T-helper 1 cell treated with Interleukin-12 subunit alpha and Interleukin-12 subunit beta and Interleukin-4 antibody, amounts not matched to agents 30 ng/mL and 1 ng/mL, for 36 hours (primary cell): ENCODE data around the gene ZNF202. TPM values are rescaled to one million over a fixed set of nuclear protein-coding genes. Genes with fewer than 3 reads are reported as not detected.

Experiments used
- intact Hi-C: fragments of 100-400 bp; cut with micrococcal nuclease; formaldehyde crosslinking; loops from one replicate; pipeline ENCODE4 v1.15.1; 2024
- total RNA-seq: library from RNA; stranded (reverse); gene quantifications from 2 replicates; pipeline ENCODE4 v1.2.3, GENCODE V29; 2022

The ZNF202 gene
- total RNA-seq: 16.5 and 20.7 TPM in 2 replicates

DNA sequence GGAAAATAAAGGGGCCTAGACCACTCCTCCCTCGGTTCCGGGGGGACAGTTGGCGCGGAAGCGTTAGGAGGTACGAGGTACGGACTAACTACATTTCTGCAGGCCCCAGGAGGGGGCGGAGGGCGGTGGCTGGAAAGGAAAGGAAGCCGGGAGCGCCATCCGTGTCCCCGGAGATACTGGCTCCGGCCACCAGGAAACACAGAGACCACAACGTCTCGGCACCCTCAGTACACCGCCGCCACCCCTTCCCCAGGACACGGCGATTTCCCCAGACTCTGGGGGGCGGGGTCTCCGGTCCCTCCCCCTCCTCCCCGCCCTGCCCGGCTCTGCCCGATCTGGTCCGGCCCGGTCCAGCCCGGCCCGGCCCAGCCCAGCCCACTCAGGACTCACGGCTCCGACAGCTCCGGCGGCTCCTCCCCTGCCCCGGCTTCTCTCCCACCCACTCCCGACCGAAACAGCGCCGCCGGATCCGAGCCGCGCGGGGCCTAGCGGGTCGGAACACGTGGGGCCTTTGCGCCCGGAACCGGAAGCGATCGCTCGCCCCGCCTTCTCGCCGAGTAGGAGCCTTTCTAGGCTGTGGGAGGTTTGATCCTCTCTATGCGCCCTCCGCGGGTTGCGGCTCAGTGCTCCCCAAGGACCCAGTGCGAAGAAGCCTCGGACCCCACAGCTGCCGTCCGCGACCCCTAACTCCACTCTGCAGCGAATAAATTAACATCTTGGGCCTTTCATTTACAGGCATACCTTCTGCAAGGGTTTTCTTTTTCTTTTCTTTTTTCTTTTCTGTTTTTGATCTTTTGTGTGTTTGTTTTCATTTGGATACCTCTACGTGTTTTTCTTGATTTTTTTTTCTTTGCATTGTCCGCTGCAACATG lies at the start of gene ZNF202:
TSS of gene ZNF202 (minus strand) at position 502 of the 872 bp plus-strand sequence. CDS start 10,772 bp downstream, outside the sequence.
- intact Hi-C loops: loop anchor here (1.0 to 10.0 kb wide), 8 partner anchors 14 to 1213 kb away; partner anchors contain the start of genes CCDC15, HSPA8, SCN3B and TBRG1

DNA sequence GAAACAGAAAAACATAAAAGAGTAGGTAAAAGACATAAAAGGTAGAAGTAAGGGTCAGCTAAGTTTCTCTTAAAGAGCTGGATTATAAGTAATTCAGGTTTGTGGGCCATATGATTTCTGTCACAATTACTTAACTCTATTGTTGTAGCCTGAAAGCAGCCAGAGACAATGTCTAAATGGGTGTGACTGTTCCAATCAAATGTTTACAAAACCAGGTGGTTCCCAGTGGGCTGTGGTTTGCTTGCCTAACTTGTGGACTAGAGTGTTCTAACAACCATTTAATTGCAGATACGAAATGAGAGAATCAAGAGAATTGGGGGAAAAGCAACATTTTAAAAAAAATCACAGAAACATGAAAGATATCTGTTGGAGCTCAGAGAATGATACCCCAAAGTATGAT lies 42.1 kb upstream of the ZNF202 start:
- intact Hi-C loops: no loop called here

DNA sequence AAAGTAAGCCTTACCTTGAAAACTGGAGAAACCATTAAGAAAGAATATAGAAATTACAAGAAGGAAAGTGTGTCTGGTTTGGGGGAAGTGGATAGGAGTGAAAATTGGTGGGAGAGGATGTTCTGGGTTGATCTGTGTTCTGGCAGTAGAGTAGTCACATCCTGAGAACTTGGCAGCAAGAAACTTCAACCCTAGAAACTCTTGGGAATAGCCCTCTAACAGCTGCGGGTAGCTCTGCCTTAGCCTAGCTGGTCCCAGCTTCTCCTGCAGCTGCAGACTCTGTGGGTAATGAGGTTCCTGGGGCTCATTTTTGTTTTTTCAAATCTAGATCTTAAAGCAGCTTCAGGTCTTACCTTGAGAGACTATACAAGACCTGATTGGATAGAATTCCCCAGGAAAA lies 37.1 kb upstream of the ZNF202 start:
- intact Hi-C loops: no loop called here

DNA sequence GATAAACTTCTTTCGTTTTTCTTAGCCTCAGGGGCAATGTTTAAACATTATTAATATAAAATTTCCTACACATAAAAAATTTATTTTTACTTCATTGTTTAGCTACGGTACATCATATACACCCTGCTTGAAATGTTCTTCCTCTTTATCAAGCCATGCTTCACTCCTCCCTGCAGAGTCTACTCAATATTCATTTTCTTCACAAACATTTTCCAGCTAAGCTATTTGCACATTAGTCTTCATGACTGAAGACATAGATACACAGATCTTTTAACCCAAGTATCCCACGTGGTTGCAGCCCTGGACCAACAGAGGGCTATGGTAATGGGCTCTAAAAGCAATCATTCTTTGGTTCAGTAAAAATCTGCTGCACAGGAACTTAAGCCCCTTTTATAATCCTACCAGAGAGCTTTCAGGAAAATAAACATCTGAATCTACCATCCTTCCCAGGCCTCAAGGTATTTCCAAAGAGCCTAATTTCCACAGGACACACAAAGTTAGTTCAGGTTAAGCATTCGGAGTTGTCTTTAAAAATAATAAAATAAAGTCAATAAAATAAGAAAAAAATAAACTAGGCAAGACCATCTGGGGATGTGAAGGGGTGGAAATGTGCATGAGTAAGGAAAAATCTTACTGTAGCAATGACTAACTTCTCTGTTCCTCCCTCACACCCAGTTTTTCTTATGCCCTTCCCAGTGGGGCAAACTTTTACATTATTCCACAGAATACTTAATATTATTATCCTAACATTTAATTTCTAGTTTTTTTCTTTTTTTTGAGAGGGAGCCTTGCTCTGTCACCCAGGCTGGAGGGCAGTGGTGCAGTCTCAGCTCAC lies 34.5 kb upstream of the ZNF202 start:
- intact Hi-C loops: no loop called here

DNA sequence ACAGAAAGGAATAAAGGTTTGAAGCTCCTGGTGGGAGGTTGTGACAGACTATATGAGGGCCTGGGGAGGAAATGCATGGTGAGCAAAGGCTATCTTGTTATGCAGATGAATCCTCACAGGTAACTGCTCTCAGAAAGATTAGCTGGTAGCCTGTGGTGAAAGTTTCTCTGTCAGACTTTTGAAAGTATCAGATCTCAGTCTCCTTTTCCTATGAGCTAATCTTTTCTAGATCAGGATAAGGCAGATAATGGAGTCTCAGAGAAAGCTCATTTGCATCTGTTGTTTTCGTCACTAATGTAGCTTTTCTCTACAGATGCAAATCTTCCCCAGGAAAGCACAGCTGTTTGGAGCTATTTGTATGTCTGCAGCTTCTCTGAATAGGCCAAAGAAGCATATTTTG lies 33.8 kb upstream of the ZNF202 start:
- intact Hi-C loops: no loop called here

DNA sequence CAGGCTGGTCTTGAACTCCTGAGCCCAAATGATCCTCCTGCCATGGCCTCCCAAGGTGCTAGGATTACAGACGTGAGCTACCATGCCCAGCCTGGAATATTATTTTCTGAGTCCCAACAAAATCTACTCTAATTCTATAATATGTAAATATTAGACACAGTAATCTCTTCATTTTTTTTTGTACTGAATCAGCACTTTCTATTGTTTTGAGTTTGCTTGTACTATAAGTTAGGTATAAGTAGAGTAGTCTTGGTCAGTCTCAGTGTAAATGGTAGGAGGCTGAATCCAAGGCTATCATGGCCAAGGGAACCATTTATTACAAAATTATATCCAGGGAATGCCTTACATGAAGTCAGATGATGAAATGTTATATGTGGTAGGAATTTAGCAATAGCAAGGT lies 32.5 kb upstream of the ZNF202 start:
- intact Hi-C loops: no loop called here

DNA sequence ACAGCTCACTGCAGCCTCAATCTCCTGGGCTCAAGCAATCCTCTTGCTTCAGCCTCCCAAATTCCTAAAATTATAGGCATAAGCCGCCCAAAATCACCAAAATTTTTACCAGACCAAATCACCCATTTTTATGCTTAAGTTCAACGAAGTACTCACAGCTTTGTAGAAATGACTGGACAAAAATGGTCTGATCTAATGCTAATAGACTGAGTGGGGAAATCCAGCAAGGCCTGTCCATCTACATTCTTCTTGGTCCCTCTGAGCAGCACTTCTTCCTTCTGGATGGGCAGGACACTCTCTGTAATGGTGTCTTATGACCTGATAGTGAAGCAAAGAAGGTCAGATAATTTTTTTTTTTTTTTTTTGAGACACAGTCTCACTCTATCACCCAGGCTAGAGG lies 31.6 kb upstream of the ZNF202 start:
- intact Hi-C loops: no loop called here

DNA sequence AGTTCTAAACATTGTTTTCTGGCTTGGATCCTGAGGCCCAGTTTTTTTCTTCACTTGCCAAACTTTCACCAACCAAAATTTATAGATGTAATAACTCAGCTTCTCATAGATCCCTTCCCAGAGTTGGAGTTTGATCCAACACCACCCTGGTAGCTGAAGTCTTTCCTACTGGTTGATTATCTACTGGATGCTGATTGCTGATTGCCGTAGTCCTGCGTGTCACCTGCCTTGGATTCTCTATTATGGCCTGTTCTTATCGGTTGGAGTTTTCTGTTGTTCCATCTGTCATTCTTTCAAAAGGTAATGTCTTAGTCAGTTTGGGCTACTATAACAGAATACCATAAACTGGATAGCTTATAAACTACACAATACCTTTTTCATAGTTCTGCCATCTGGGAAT lies 30.2 kb upstream of the ZNF202 start:
- intact Hi-C loops: no loop called here

DNA sequence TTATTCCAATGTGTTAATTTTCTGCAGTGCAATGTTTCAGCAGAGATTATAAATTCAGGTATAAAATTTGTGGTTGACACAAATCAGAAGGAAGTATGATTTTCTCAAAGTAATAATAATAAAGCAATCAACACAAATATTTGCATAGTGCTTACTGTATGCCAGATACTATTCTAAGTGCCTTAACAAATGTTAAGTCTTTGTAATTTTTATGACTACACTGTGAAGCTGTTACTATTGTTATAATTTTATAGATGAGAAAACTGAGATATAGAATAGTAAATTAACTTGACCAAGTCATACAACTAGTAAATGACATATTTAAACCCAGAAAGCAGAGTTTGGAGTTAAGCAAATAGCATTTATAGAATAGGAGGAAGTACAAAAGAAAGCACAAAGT lies 29.3 kb upstream of the ZNF202 start:
- intact Hi-C loops: no loop called here

DNA sequence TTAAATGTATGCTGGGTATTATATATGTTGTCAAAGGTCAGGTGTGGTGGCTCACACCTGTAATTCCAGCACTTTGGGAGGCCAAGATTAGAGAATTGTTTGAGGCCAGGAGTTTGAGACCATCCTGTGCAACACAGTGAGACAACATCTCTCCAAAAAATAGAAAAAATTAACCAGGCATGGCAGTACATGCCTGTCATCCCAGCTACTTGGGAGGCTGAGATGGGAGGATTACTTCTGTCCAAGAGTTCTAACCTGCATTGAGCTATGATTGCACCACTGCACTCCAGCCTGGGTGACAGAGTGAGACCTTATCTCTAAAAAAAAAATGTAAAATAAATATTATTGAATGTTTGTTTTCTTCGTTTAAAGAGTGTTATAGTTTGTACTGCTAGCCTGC lies 24.1 kb upstream of the ZNF202 start:
- intact Hi-C loops: no loop called here

DNA sequence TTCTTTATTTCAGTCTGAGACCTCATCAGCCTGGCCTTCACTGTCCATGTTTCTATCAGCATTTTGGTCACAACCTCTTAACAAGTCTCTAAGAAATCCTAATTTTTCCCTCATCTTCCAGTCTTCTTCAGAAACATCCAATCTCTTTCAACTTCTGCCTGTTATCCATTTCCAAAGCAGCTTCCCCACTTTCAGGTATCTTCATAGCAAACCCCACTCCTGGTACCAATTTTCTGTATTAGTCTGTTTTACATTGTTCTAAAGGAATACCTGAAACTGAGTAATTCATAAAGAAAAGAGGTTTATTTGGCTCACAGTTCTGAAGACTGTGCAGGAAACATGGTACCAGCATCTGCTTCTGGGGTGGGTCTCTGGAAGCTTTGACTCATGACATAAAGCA lies 21.0 kb upstream of the ZNF202 start:
- intact Hi-C loops: no loop called here

DNA sequence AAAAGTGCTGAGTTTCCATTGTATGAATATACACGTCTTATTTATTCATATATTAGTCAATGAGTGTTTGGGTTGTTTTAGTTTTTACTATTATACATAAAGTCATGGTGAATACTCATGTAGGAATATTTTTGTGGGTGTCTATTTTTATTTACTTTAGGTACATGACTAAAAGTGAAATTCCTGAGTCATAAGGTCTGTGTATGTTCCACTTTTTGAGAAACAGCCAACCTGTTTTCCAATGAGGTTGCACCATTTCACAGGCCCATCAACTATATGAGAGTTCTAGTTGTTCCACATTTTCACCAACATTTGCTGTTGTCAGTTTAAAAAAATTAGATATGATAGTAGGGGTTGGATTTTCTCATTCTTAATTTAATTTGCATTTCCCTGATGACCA lies 19.4 kb upstream of the ZNF202 start:
- intact Hi-C loops: no loop called here

DNA sequence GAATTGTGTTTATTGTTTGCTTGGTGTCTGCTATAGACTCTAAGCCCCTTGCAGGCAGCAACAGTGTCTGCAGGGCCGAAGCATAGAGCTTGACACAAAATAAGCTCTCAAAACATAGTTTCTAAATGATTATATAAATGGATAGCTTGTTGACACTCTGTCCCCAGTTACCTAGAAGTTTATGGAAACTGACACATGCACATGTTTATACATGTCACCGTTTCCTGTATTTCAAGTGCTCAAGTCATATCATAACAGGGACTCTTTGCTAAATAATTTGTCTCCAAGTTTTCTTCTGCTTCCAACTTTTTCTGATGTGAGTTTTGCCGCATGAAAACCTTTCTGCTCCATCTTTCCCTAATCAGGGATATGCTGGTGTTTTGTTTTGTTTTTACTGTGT lies 16.5 kb upstream of the ZNF202 start:
- intact Hi-C loops: no loop called here

DNA sequence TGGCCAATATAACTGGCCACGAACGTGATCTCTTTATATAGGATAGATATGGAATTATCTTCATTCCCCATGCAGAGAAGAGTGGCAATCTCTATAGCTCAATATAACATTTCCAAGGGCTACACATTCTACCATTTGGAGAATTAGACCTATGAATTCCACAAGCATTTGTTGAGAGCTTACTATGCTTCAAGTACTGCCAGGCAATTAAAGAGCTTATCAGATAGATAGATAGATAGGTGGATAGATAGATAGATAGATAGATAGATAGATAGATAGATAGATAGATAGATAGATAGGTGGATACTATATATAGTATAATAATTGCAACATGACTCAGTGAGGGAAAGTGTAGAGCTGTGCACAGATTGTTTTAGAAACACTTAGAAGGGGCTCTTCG lies 14.4 kb upstream of the ZNF202 start:
- intact Hi-C loops: loop anchor here (1.0 kb wide), 1 partner anchor 15 kb away; the partner anchor contains the start of gene ZNF202

DNA sequence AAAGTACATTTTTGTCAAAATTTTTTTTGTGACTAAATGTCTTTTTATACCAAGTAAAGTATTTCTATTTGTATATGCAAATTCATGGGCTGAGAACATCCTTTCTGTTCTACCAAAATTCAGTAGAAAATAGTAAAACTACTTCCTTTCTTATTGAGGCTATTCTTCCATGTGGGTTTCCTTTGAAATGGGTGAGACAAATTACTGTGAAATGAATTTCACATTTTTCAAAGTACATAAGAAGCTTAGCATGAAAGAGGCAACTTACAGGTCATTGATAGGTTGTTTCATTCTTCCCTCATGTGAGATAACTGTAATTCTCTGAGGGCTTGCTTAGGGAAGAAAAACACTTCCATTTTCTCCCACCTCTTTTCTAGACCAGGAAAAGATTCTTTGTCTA lies 13.9 kb upstream of the ZNF202 start:
- intact Hi-C loops: loop anchor here (1.0 kb wide), 1 partner anchor 14 kb away; the partner anchor contains the start of gene ZNF202

DNA sequence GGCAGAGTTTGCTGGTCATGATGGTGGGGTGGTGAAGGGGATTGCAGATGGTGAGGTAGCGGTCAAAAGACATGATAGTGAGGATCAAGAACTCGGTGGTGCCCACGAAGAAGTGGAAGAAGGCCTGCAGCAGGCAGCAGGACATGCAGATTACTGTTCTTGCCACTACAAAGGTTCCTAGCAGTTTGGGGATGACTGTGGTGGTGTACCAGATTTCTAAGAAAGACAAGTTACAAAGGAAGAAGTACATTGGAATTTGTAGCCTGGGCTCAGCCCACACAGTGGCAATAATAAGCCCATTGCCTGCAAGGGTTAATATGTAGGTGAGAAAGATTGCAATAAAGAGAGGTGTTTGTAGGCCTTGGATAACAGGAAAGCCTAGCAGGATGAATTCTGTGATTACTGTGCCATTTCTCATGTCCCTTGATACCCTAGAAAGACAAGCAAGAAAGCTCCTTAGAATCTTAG lies 12.7 kb upstream of the ZNF202 start, which contains the start of gene OR6X1:
TSS of gene OR6X1 (minus strand) at position 418 of the 468 bp plus-strand sequence. CDS start at position 418, 0 bp downstream.
- intact Hi-C loops: no loop called here

DNA sequence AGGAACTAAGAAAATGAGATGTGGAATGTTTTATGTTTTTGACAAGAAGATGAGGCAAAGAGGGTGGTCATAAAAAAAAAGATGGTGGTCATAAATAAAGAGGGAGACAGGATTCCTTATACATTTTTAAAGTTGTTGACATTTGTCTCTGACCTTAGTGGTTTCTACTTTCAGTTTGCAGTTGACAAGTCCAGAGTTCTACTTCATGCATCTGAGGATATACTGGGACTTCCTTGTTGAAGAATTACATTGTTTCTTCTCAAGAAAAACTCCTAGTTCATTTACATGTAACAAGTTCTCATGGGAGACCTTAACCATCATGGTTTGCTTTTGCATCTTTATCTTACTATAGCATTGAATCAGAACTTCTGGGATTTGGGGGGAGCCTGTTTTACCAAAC lies 11.7 kb upstream of the ZNF202 start:
- intact Hi-C loops: no loop called here

DNA sequence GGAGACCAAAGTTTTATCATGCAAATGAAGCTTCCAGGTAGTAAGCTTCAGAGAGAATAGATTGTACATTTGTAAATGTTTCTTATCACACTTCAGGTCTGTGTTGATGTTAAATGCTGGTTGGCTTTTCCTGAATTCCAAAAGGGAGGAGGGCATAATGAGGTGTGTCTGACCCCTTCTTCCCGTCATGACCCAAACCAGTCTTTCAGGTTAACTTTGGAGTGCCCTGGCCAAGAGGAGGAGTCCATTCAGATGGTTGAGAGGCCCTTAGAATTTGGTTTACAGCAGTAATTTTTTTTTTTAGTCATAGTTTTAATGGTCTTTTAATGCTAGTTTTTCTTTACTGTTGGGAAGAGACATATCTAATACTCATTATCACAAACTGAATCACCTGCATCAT lies 10.3 kb upstream of the ZNF202 start:
- intact Hi-C loops: no loop called here

DNA sequence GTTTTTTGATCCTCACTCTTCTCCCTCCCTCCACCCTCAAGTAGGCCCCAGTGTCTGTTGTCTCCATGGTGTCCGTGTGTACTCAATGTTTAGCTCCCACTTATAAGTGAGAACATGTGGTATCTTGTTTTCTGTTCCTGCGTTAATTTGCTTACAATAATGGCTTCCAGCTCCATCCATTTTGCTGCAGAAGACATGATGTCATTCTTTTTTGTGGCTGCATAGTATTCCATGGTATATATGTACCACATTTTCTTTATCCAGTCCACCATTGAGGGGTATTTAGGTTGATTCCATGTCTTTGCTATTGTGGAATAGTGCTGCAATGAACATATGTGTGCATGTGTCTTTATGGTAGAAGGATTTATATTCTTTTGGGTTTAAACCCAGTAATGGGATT lies 6.9 kb upstream of the ZNF202 start:
- intact Hi-C loops: loop anchor here (10.0 kb wide), 2 partner anchors 446 to 1004 kb away; no protein-coding TSS in a partner anchor

DNA sequence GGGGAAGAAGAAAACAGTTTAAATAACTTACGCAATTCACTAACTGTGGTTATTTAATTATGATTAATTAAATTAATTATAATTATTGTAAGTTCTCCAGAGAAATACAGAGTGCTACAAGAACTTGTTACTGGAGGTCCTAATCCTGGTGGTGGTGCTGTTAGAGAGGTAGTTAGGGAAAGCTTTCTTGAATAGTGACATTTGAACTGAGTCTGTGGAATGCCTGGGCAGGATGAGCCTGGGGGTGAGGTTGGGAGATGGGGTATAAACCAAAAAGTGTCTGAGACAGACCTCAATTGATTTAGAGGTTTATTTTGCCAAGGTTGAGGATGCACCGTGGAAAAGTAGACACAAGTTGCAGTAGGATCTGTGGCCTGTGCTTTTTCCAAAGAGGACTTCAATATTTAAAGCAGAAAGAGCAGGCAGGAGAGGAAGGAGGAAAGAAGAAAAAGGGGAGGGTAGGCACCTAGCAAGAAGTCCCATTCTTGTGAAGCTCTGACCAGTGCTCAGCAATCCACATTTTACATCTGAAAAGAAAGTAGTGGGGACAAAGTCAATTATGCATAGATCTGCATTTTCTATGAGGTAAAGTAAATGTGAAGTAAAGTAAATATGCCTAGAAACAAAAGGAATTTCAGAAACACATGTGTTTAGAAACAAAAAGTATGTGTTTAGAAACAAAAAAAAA lies 4.4 kb upstream of the ZNF202 start:
- intact Hi-C loops: loop anchor here (10.0 kb wide), 2 partner anchors 449 to 1001 kb away; no protein-coding TSS in a partner anchor

DNA sequence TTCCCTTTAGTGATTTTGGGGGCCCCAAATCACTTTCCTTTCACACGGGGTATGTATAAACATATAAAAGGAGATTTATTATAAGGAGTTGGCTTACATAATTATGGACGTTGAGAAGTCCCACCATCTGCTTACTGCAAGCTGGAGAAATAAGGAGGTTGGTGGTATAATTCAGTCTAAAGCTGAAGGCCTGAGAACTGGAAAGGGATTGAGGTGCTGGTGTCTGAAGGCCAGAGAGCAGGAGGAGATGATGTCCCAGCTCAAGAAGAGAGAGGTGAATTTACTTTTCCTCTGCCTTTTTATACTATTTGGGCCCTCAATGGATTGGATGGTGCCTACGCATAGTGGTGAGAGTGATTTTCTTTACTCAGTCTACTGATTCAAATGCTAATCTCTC lies 1.3 kb upstream of the ZNF202 start:
- intact Hi-C loops: loop anchor here (2.0 to 10.0 kb wide), 4 partner anchors 452 to 1212 kb away; partner anchors contain the start of genes CCDC15 and TBRG1
